Stimulated activated CD8-positive, alpha-beta memory T cell treated with anti-CD3 and anti-CD28 coated beads, Interleukin-4, amount 100 ng/mL, for 48 hours (primary cell): ENCODE measurements around the gene CHRNB4.
A peak's percentile ranks its signal among the peaks of the same experiment; 100 is the strongest.
"Not testable (repeated sequence)": the region's sequence is repeated elsewhere in the genome, so short reads cannot be mapped to it uniquely, and the experiment has no call there.

Source experiments
- DNase-seq: peaks from one replicate; pipeline ENCODE4 v3.0.0-alpha.2; 2020

The CHRNB4 gene, protein sequence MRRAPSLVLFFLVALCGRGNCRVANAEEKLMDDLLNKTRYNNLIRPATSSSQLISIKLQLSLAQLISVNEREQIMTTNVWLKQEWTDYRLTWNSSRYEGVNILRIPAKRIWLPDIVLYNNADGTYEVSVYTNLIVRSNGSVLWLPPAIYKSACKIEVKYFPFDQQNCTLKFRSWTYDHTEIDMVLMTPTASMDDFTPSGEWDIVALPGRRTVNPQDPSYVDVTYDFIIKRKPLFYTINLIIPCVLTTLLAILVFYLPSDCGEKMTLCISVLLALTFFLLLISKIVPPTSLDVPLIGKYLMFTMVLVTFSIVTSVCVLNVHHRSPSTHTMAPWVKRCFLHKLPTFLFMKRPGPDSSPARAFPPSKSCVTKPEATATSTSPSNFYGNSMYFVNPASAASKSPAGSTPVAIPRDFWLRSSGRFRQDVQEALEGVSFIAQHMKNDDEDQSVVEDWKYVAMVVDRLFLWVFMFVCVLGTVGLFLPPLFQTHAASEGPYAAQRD

DNA sequence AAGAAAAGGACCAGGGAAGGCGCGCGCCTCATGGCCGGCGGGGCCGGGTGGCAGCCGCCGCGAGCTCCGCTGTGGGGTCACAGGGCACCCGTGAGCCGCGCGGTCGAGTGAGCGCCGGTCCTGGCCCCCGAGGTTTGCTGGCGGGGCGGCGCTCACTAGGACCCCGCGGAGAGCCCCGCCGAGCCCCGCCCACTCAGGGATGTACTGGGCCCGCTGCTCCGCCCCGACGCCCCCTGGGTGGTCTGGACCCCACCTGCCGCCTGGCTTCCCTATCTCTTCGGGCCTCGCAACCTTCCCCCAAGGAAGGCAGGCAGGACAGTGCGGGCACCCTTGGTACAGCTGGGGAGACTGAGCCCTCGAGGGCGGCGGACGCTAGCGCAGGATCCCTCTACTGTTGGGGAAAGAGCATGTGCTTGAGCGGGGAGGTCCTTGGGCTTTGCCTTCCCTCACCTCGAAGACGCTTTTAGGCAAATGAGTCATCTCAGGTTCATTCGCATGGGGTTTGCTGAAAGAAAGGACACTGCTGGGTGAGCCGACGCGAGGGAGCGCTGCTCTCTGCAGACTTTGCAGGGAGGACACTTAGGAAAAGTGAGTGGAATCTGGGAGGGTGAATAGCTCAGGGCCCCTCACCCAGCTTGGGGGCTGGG lies at the start of gene CHRNB4:
CHRNB4 (minus strand) TSS at position 109 of the 647 bp plus-strand sequence; CDS start at position 32, 77 bp downstream.
- DNase-seq = peak; percentile 47

DNA sequence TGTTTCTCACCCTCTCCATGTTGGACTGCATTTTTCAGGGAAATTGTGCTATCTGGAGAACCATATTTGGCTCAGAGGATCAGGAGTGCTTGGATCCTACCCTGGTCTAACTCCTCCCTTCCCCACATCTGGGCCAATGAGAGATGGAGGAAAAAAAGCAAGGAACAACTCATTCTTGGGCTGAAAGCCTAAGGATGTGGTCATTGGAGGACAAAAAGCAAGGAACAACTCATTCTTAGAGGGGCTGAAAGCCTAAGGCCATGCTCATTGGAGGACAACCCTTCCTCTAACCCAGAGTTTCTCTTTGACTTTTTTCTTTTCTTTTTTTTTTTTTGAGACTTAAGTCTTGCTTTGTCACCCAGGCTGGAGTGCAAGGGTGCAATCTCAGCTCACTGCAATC lies 48.6 kb upstream of the CHRNB4 start:
- no peak for DNase-seq

DNA sequence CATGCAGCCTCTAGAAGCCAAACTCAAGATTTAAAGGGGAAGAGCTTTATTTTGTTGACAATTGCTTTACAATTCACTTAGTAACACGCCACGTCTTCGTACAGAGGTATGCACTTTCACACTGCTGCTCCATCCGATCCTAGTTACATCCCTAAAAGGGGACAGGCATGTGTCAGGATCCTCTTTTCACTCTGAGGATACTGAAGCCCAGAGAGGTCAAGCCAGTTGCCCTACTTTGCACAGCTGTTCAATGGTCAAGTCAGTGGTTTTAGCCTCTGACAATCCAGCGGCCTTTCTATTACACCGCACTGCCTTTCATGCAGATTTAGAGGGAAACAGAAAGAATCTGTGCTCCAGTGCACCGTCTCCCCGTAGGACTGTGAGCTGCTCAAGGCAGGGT lies 44.9 kb upstream of the CHRNB4 start:
- DNase-seq = no peak

DNA sequence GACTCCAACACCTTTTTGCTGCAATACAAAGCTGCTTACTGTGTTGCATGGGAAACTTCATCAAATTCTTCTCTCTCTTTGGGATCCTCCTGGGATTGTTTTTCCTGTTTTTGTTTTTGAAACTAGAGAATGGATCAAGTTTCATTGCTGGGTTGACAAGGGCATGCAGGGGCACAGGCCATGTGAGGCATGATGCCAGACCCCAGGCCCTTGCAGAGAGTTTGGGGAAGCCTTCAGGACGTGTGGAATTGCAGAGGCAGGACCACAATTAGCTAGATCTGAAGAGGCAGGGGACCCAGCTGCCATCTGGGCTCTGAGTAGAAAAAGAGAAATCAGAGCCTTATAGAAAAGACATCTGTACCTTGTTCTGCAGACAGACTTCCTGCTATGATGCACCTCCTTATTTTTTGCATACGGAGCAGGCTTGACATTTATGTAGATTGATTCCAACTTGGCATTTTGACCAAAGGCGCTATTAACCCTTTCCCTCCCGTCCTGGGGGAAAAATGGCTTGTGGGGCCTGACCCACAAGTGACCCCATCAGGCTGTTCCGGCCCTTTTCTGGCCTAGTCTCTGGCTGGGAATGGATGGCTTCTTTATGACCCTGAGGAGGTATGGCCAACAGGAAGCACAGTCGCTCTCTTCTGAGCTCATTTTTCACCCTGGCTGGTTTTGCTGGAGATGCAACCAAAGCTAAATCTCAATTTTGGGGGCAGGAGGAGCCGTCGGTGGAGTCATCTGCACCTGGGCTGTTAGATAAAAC lies 44.3 kb upstream of the CHRNB4 start:
- no peak for DNase-seq

DNA sequence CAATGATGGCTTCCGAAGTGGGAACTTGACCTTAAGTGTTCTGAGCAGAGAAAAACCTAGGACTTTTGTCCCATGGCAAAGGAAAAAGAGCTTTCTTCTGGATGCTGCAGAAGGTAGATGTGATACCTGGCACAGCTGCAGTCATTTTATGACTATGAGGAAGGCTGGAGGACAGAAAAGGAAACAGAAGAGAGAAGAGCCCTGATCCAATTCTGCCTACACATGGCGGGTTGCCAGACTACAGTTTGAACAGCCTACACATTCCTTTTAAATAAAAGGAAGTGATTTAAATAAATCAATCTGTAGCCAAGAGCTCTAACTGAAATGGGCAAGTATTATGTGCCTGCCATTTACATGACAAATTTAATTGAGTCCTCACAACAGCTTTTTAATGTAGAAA lies 43.6 kb upstream of the CHRNB4 start:
- no peak for DNase-seq

DNA sequence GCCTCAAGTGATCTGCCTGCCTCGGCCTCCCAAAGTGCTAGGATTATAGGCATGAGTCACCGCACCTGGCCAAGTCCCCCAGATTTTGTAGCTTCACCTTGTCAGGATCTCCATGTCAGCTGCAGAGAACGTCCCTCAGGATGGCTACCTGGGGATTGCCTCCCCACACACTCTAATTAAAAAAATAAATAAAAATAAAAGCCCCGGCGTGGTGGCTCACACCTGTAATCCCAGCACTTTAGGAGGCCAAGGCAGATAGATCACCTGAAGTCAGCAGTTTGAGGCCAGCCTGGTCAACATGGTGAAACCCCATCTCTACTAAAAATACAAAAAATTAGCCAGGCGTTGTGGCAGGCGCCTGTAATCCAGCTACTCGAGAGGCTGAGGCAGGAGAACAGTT lies 42.6 kb upstream of the CHRNB4 start:
- not testable (repeated sequence) for DNase-seq

DNA sequence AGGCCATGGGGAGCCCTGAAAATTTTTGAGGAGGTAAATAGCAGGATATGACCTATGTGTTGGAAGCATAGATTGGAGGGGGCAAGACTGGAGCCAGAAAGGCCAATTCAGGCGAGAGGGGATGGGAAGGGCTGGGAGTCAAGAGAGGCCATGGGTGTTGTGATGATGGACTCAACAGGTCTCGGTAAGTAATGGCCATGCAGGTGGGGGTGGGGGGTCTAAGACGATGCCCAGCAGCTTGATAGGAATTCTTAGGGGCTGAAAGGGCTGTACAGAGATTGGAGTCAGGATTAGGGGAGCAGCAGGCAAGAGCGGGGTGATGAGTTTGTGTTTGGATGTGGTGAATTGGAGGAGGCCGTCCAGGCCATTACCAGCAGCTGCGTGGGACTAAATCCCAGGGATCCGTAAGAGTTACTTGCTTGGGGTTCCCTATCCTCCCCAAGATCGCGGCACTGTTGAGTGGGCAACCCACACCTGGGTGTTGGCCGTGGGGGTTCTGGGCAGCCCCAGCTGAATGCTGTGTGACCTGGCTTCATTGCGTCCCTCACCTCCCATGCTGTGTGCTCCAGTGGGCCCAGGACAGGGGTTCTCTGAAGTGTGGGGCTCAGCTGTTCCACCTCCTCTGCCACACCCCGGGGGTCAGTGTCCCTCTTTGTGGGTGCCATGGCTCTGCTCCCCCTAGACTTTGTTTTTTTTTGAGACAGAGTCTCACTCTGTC lies 41.8 kb upstream of the CHRNB4 start:
- no peak for DNase-seq

DNA sequence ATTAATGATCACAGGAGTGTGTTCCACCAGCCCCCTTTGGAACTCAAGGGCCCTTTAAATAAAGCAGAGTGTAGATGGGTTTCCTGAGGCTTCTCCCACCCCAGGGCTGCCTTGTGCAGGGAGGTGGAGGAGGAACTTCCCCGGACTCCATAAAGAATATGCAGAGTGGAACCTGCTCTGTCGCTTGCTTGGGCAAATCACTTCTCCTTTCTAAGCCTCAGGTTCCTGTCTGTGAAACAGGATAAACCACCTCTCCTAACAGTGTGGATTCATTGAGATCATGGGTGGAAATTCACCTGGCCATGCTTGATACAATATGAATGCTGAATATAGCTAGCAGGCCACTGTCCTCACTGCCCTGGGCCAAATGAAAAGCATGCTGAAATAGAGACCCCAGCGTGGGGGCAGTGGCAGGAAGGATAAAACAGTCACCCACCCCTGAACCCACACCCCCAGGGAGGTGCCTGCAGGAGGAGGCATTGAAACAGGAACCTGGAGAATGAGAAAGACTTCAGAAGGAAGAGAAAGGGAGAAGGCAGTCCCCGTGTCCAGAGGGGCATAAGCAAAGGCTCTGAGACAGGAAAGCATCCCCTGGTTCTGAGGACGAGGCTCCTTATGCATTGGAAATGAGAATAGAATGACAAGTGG lies 41.1 kb upstream of the CHRNB4 start:
- no peak for DNase-seq

DNA sequence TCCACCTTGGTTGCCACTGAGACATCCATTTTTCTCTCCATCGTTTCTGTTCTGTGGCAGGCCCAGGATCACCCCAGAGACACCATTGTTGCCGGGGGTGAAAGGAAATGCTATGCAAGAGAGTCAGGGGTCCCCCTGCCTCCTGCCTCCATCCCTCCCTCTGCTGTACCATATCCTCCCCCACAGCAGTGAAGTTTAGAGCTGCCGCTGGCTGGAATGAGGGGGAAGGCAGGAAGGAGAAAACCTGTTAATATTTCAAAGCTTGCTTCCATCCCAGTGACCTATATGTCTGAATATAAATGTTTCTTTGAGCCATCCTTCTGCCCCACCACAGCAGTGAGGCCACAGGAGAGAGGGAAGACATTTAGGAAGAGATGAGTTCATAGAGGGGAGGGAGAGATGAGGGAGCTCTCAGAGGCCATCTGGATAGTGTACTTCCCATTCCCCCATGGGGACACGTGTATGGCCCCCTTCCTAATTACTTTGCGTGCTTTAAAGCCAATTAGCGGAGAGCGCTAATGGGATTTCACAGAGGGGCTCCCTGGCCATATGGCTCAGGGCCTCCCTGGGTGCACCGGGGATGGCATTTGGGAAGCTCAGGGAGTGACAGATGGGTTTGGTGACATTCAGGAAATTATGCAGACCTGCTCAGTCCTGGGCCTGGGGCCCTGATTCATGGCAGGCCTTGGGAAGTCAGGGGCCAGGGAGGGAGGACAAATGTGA lies 40.4 kb upstream of the CHRNB4 start:
- DNase-seq = no peak

DNA sequence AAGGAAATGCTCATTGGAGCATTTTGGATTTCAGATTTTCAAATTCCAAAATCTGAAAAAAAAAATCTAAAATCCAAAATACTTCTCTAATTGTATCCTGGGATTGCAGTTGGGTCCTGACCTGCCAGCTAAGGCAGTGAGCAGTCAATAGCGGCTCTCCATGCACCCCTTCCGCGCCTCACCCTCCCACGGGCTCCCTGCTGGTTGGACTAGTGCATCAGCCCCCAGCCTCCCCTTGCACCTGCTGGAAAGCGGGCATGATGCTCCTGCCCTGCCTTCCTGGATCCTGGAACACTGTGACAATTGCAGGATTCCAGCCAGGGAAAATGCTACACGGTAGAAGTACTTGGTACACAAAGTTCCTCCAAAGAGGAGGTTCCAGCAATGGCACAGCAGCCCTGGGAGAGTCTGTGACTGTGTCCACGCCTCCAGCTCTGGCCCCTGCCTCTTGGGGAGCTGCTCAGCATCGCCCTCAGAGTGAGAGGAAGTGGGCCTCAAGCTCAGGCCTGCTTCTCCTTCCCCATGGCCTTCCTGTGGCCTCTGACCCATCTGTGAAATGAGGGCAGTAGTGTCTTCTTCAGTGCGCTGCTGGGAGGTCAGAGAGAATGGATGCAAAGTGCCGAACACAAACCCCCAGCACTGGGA lies 39.5 kb upstream of the CHRNB4 start:
- DNase-seq = no peak

DNA sequence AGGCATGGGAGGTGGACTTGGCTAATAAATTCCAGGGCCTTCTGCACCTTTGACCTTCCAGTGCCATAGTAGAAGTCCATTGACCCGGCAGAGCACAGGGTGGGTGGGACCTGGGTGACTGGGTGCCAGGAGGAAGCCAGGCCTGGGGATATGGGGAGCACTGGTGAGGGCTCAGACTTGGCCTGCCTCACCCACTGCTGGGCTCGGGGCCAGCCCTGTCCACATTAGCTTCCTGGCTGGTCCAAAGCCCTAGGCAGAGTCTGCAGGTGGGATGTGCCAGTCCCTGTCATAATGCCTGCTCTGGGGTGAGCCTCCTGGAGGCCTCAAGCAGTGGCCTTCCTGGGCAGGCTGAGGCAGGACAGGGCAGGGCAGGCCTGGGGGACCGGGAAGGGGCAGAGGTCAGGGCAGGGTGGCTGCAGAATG lies 38.1 kb upstream of the CHRNB4 start:
- DNase-seq = no peak

DNA sequence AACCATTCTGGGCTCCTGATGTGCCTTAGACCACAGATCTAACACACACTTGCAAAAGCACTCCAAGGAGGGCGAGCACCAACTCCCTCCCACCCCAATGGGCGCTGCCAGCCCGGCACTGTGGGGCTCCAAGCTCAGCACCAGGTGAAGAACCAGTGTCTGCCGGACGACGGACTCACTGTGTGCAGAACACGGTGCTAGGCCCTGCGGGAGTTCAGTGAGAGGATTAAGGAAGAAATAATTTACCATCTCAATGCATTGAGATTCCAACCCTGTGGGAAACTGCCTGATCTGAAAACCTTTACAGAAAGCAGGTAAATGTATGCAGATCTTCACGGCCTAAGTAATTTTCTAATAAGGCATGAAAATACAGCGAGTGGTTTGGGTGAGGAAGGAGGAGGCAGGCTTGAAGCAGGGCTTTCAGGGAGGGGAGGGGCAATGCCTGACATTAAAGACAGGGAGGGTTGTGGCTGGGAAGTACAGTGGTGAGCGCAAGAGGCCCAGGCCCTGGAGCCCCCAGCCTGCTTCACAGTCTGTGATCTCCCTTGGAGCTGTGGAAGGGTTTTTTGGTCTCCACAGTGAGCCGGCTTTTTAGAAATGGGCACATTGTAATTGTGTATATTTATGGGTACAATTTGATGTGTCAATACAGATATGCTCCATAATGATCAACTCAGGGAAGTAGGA lies 35.6 kb upstream of the CHRNB4 start:
- DNase-seq = no peak

DNA sequence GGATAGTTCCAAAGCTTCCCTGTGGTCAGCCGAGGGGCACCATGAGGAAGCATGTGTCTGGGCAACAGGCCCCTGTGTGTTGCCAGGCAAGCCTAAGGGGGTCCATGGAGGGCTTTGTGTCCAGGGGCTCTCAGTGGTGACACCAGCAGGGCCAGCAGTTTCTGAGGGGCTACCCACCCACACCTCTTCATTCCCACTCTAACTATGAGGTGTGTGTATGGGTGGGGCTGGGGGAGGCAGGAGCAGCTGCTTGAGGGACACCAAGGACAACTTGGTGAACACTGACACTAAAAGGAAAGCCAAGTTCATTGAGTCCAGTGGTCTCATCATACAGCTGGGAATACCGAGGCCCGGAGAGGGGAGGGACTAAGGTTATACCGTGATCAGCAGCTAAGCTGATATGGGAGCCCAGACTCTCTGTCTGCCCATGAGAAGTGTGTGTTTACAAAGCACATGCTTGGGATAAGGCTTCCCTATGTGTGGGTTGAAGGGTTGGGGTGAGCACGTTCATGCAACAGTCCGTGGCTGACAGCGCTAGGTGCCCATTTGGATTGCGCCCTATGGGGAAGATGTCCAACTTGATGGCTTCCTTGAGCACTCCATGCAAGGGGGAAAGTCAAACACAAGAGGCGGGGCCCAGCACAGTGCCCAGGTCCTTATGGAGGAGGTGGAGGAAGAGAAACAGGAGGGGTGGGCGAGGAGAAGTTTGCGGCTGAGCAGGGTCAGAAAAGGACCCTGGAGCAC lies 34.8 kb upstream of the CHRNB4 start:
- DNase-seq = no peak

DNA sequence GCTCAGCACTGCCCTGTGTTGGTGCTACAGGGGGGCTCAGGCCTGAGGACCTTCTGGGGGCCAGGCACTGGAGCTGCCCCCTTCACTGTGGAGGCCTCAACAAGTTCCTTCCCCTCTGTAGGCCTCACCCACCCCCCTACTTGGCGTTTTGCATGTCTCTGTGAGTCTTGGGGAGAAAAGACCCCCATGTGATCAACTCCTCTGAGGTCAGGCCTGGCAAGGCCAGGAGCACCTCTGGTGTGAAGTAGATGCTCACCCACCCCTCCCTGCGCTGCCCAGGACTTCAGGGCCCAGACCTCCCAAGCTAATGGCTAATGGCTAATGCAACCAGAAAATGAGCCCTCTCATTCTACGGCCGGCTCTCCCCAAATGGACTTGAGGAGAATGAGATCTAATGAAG lies 34.2 kb upstream of the CHRNB4 start:
- no peak for DNase-seq

DNA sequence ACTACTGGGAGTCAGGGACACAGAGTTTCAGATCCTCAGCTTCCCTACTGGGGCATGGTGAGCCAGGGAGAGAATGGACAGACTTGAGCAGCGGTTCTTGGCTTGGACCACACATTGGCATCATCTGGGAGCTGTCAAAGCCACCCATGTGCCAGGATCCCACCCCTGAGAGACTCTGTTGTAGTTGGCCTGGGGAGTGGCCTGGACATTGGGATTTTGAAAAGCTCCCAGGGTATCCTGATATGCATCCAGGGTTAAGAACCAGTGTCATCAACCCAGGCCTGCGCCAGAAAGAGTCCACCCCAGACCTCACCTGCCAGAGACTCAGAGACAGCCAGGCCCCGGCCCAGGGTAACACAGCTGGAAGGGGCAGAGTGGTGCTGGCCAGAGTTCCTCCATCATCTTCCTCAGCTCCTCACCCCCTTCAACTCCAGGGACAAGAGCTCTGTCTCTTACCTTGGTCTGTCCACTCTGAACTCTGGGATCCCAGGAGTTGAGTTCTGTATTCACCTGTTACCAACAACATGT lies 33.0 kb upstream of the CHRNB4 start:
- DNase-seq = no peak

DNA sequence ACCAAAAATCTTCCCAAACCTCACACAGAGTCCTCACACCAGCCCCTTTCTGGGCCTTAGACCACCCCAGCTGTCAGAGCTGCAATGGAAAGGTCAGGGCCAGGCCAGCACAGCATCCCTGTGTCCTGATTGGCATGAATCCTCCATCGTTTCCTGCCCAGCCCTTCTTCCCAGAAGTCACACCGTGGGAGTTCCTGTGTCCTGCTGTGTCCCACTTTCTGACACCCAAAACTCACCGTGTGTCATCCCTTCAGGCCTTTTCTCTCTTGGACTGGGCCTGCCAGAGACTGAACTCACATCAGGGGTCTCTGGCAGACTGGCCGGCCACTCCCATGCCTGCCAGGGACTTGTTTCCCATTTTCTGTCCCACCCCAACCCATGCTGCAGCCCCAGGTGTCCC lies 32.5 kb upstream of the CHRNB4 start:
- no peak for DNase-seq

DNA sequence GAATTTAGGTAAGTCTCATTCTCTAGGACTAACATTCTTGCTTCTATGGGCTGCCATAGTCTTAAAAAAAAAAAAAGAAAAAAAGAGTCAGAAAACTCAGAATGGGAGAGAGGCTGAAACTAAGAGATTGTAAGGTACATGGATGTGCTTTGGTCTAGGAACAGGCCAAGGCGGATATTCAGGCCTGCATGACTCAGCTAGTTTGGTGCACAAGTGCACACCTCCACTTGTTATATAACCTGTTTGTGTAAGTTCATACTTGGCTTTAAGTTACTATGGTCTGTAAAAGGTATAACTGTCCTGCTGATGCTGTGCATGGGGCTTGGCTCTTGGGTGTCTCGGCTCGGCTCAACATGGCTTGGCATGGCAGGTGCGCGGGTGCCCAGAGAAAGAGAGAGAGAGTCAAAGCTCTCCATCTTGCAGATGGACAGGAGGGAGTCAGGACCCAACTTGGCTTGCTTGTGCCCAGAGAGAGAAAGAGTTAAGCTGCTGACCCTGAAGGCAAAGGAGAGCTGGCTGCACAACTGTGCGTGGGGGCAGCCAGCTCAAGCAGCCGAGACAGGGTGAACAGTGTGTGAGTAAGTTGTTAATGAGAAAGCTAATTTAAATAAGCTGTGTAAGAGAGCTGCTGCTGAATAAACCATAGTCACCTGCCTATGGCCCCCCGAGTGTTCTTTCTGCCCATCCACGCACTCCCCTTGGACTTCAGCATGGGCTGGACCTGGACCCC lies 31.4 kb upstream of the CHRNB4 start:
- no peak for DNase-seq

DNA sequence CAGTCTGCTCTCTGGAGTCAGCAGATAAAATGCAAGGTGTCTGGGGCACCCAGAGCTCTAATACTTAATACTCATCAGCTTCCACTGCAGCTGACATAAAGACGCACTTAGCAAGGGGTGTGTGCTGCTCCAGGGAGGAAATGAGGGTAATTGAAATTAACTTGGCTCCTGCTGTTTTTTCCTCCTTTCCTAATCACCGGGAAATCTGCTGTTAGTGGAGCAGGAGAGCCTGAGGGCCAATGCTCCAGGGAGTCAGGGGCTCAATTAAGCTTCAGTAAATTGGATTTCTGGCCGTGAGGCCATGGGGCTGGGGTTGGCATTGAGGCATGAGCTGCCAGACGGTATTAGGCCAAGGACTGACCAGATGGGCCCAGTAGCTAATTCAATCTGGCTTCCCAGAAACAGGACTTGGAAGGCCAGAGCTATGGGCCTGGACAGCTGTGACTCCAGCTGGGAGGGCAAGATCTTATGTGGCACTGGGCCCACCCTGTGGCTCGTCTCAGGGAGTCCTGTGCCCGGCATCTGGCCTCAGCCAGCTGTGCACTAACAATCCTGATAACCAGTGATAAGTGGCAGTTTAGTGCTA lies 30.7 kb upstream of the CHRNB4 start:
- DNase-seq = no peak
